ENCODE data around the gene ABHD17B. TPM values are rescaled to one million over a fixed set of nuclear protein-coding genes. Genes with fewer than 3 reads are reported as not detected.

ABHD17B gene
- total and polyA plus RNA-seq, 12 donors: 2.4 to 45.2 (median 15.3) TPM

- H3K27me3 ChIP-seq: no peaks in the 10 kb centered on the region
- no peak overlapping the region for H3K27ac ChIP-seq
- no peak for DNase-seq
- H3K9me3 ChIP-seq (replicated peaks in 1 of 3): no peaks in the 10 kb centered on the region
- no peaks in the 10 kb centered on the region for H3K36me3 ChIP-seq (replicated peaks in 1 of 2)
- H3K4me3 ChIP-seq: no peak overlapping the region
- TF ChIP-seq CTCF (IDR thresholded peaks at IDR 0.05) (no peak), POLR2A (IDR thresholded peaks at IDR 0.05) (no peak)
- peaks cover 8 to 17% of the 10 kb centered on the region in 2 donors for H3K4me1 ChIP-seq (replicated peaks in 1 of 2)
- intact Hi-C loops (cut with DNase I): no loop called here
Observed at GRCh38 chr9:71915495-71915894, 4.5 kb upstream of the ABHD17B start.

GRCh38 chr9:71911908-71912335 is 929 bp upstream of the ABHD17B start:
- intact Hi-C loops (cut with DNase I): no loop called here
- no peak for TF ChIP-seq CTCF (IDR thresholded peaks at IDR 0.05)
- TF ChIP-seq POLR2A (IDR thresholded peaks at IDR 0.05): no peak
- H3K27ac ChIP-seq: peak overlapping the region; percentile 62 to 91 (median 64)
- H3K9me3 ChIP-seq (replicated peaks in 1 of 3): no peaks in the 10 kb centered on the region
- H3K4me1 ChIP-seq (replicated peaks in 1 of 2): peaks cover 15 to 33% of the 10 kb centered on the region in 2 donors
- peak overlapping the region; percentile 35 to 83 (median 70) for H3K4me3 ChIP-seq
- 0 to 2% (median 0%) methylated on average over 9 of the region's 9 CpGs for WGBS, 4 donors
- DNase-seq: peak in 1 of 7 donors; percentile 16
- no peaks in the 10 kb centered on the region for H3K36me3 ChIP-seq (replicated peaks in 1 of 2)
- no peaks in the 10 kb centered on the region for H3K27me3 ChIP-seq

GRCh38 chr9:71910650-71911060 is 338 bp downstream of the ABHD17B start:
- DNase-seq: no peak
- Histone ChIP-seq H3K27me3 (no peaks in the 10 kb centered on the region), H3K36me3 (replicated peaks in 1 of 2) (no peaks in the 10 kb centered on the region), H3K27ac (peak overlapping the region; percentile 43 to 92 (median 91)), H3K4me1 (replicated peaks in 1 of 2) (peaks cover 15 to 33% of the 10 kb centered on the region in 2 donors), H3K9me3 (replicated peaks in 1 of 3) (no peaks in the 10 kb centered on the region), H3K4me3 (peak overlapping the region; percentile 43 to 83 (median 74))
- intact Hi-C loops (cut with DNase I): no loop called here
- 0 to 2% (median 0%) methylated on average over 24 to 56 of the region's 56 CpGs for WGBS, 4 donors
- no peak for TF ChIP-seq POLR2A (IDR thresholded peaks at IDR 0.05)
- TF ChIP-seq CTCF (IDR thresholded peaks at IDR 0.05): no peak

GRCh38 chr9:71909887-71910649 is 925 bp downstream of the ABHD17B start:
- Histone ChIP-seq H3K4me1 (replicated peaks in 1 of 2) (peaks cover 15 to 33% of the 10 kb centered on the region in 2 donors), H3K36me3 (replicated peaks in 1 of 2) (no peaks in the 10 kb centered on the region), H3K27ac (peak overlapping the region; percentile 43 to 92 (median 91)), H3K27me3 (no peaks in the 10 kb centered on the region), H3K9me3 (replicated peaks in 1 of 3) (no peaks in the 10 kb centered on the region), H3K4me3 (peak overlapping the region; percentile 43 to 83 (median 74))
- 0 to 2% (median 1%) methylated on average over 33 to 47 of the region's 47 CpGs for WGBS, 4 donors
- peak; percentile 39 to 75 (median 69) for DNase-seq
- intact Hi-C loops (cut with DNase I): no loop called here
- TF ChIP-seq POLR2A (IDR thresholded peaks at IDR 0.05) (peak in 1 of 2 donors; percentile 18), CTCF (IDR thresholded peaks at IDR 0.05) (no peak)

All from adrenal gland (tissue), 12 donors.